ENCODE data around the gene PIN4.

Gene PIN4

GRCh38 chrX:72245461-72246089 lies 64.0 kb downstream of the PIN4 start:
- H3K4me3 ChIP-seq (ENCODE audit: low read depth, low read length): no peak overlapping the region
- peak; percentile 69 for DNase-seq (ENCODE audit: low read depth)
- peak; percentile 80 for TF ChIP-seq CTCF (conservative IDR thresholded peaks at IDR 0.05; ENCODE audit: low read depth, low read length)

- TF ChIP-seq CTCF (conservative IDR thresholded peaks at IDR 0.05; ENCODE audit: low read depth, low read length): no peak
- DNase-seq (ENCODE audit: low read depth): peak; percentile 67
- H3K4me3 ChIP-seq (ENCODE audit: low read depth, low read length): no peak overlapping the region
These were observed 65.8 kb downstream of the PIN4 start for GRCh38 chrX:72247206-72247942.
